ENCODE measurements around the gene MACROD1.

MACROD1 gene

GRCh38 chr11:64165842-64166635, at the start of gene MACROD1:
Gene MACROD1, minus strand, starts transcription at chr11:64166113. Its CDS starts 119 bp downstream, at chr11:64165994.
- DNase-seq = peak; percentile 63

GRCh38 chr11:64211181-64211872, 45.4 kb upstream of the MACROD1 start:
- no peak for DNase-seq

- no peak for DNase-seq
These were observed 44.5 kb upstream of the MACROD1 start for GRCh38 chr11:64210301-64211020.

- DNase-seq = no peak
These were observed 43.6 kb upstream of the MACROD1 start for GRCh38 chr11:64209563-64209843.

- no peak for DNase-seq
These were observed 43.1 kb upstream of the MACROD1 start for GRCh38 chr11:64208796-64209562.

GRCh38 chr11:64208086-64208795, 42.3 kb upstream of the MACROD1 start:
- no peak for DNase-seq

- DNase-seq = no peak
These were observed 41.6 kb upstream of the MACROD1 start for GRCh38 chr11:64207256-64208085.

- no peak for DNase-seq
These were observed 40.7 kb upstream of the MACROD1 start, which contains the start of gene FERMT3 for GRCh38 chr11:64206457-64207255. Gene FERMT3, plus strand, starts transcription at chr11:64206721. Its CDS starts 644 bp downstream, at chr11:64207365.

- DNase-seq = peak; percentile 40
These were observed 38.6 kb upstream of the MACROD1 start for GRCh38 chr11:64204464-64204989.

GRCh38 chr11:64204080-64204440, 38.1 kb upstream of the MACROD1 start:
- DNase-seq = no peak

GRCh38 chr11:64203421-64204079, 37.6 kb upstream of the MACROD1 start:
- DNase-seq = no peak

- no peak for DNase-seq
These were observed 37.1 kb upstream of the MACROD1 start for GRCh38 chr11:64202992-64203391.

GRCh38 chr11:64201543-64201942, 35.6 kb upstream of the MACROD1 start:
- DNase-seq = no peak

GRCh38 chr11:64198511-64198910, 32.6 kb upstream of the MACROD1 start:
- no peak for DNase-seq

- DNase-seq = no peak
These were observed 30.7 kb upstream of the MACROD1 start for GRCh38 chr11:64196626-64197025.

GRCh38 chr11:64192434-64192833, 26.5 kb upstream of the MACROD1 start:
- no peak for DNase-seq

- DNase-seq = no peak
These were observed 20.7 kb upstream of the MACROD1 start for GRCh38 chr11:64186492-64187165.

GRCh38 chr11:64185693-64186491, 20.0 kb upstream of the MACROD1 start, which contains the start of gene STIP1:
Gene STIP1, plus strand, starts transcription at chr11:64186171. Its CDS starts 91 bp downstream, at chr11:64186262.
- peak; percentile 99 for DNase-seq
